Heart right ventricle (tissue), 16 donors: Measurements from ENCODE around the gene GYPC. TPM values are rescaled to one million over a fixed set of nuclear protein-coding genes. Genes with fewer than 3 reads are reported as not detected.
A peak's percentile ranks its signal among the peaks of the same experiment; 100 is the strongest.

Experiments
- ATAC-seq, 8 donors: fragments of 200-7000 bp; cut with Tn5 transposase; one replicate each; pipeline ENCODE4 v1.9.1; 2020; ENCODE audit warnings: mild to moderate bottlenecking in 8 of 8, moderate library complexity in 8 of 8, moderate number of reproducible peaks in 1 of 8
- DNase-seq, 2 donors: peaks; one replicate each; pipeline ENCODE4 v3.0.0-alpha.2; 2020
- H3K27ac ChIP-seq, 10 donors: fragments of 200-600 bp; sonication (generic) in 2 of 10; one replicate each; pipeline versions ENCODE4 v1.5.0 to v1.8.0; 2020 to 2022; ENCODE audit warnings: mild to moderate bottlenecking in 3 of 10
- H3K27me3 ChIP-seq, 7 donors: fragments of 200-600 bp; one replicate each; pipeline ENCODE4 v1.8.0; 2021 to 2022; ENCODE audit warnings: mild to moderate bottlenecking in 2 of 7
- H3K36me3 ChIP-seq, 9 donors: fragments of 200-600 bp; sonication (generic) in 1 of 9; one replicate each; pipeline versions ENCODE4 v1.5.0 to v1.8.0; 2020 to 2022; ENCODE audit warnings: mild to moderate bottlenecking in 2 of 9
- H3K4me1 ChIP-seq, 9 donors: fragments of 200-600 bp; sonication (generic) in 1 of 9; one replicate each; pipeline versions ENCODE4 v1.5.0 to v1.8.0; 2020 to 2022; ENCODE audit warnings: mild to moderate bottlenecking in 4 of 9
- H3K4me3 ChIP-seq, 10 donors: fragments of 200-600 bp; sonication (generic) in 2 of 10; one replicate each; pipeline versions ENCODE4 v1.5.0 to v1.8.0; 2020 to 2022; ENCODE audit warnings: mild to moderate bottlenecking in 7 of 10, moderate library complexity in 2 of 10
- H3K9me3 ChIP-seq, 11 donors: fragments of 200-600 bp in 10 of 11; sonication (generic) in 2 of 11; one replicate each; pipeline versions ENCODE4 v1.5.0 to v1.8.0; 2013 to 2022; ENCODE audit warnings: mild to moderate bottlenecking in 2 of 11, control low read depth in 1 of 11, moderate library complexity in 1 of 11
- CTCF ChIP-seq, 9 donors: fragments of 200-600 bp; sonication (generic) in 2 of 9; IDR thresholded peaks; one replicate each; pipeline versions ENCODE4 v1.5.0 to v1.8.0; 2021 to 2022; ENCODE audit warnings: antibody characterized with exemption in 9 of 9, mild to moderate bottlenecking in 5 of 9, moderate library complexity in 1 of 9
- WGBS, 2 donors: extraction: QIAGEN DNeasy Blood & Tissue Kit; methylation state at CpG; one replicate each; pipeline ENCODE4 v1.1.7; 2013; ENCODE audit warnings: inconsistent platforms in 1 of 2; 5-methylcytosine and 5-hydroxymethylcytosine counted together
- intact Hi-C, 10 donors: fragments of 100-400 bp; cut with DNase I; formaldehyde crosslinking; loops; one replicate each; pipeline versions ENCODE4 v1.11.1 to v1.14.2; 2022
- polyA plus RNA-seq, 2 donors: library from polyadenylated mRNA; stranded (reverse); fragments of 200-250 nt; gene quantifications; one replicate each; pipeline ENCODE4 v1.2.3, GENCODE V29; 2013
- total RNA-seq, 10 donors: library from RNA; stranded (reverse); fragmentation: NEBNext Ultra II Directional in 3 of 10; extraction: Animal tissue kit (Norgen Biotek cat#: 25700) in 3 of 10; gene quantifications; one replicate each; pipeline versions ENCODE4 v1.2.1 to v1.2.4, GENCODE V29; 2021 to 2023
- donor health status: Arrhythmogenic right ventricular cardiomyopathy.
- donor health status: ischemic (EF 13 %, LVEDD 7.1; RV severe dilation, severe dysfunction).
- donor health status: healthy with polysubstance abuse.
- donor health status: DM: no; HTN: yes; CAD: no.
- donor health status: DM: no; HTN: no; CAD: no.
- donor health status: ischemic (EF 25% LVEDD 6.9; RV normal size, moderate dysfunction).
- donor health status: ischemic (EF 25% LVEDD 5.7; RV mildly dilated, moderate dysfunction).
- donor health status: healthy.
- donor health status: DM: yes; HTN: yes; CAD: no.
- donor health status: Ischemic cardiomyopathy.
- donor health status: ischemic (EF 35%, LVEDD 5.7; RV mildly dilated, moderate dysfunction).
- donor health status: nonischemic (EF 11% LVEDD 7.7; RV severe dilation, severe dysfunction).
- donor health status: DM: yes; HTN: yes; CAD: no.
- donor health status: PGD.
- donor health status: ischemic (EF 29% LVEDD 5.4; RV normal size, mild dysfunction).
- donor health status: nonischemic (EF 23%, LVEDD 6.1; RV moderate dilation, normal function).

The GYPC gene
- total and polyA plus RNA-seq, 12 donors, result 80.3 to 408 (median 127) TPM

DNA sequence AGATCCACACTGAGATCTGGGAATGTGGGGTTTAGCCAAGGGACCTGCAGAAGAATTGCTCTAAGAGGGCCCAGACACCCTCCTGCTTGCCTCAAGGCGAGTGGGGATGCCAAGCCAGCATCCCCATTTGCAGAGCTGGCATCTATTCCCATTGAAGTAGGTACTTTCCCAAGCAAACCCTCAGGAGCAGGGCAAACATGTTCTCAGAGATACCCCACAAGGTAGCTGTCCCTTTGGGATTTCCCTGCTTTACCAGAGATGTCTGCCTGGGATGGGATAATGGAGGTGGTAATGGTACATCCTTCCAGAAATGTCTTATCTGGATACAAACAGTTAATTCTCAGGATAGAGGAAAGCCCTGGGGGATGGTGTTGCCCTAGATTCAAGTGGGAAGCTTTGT, 51.2 kb downstream of the GYPC start:
- Histone ChIP-seq H3K4me3 (no peak overlapping the region), H3K9me3 (no peaks in the 10 kb centered on the region), H3K4me1 (peaks cover 6 to 38% (median 22%) of the 10 kb centered on the region in 9 donors), H3K27ac (no peak overlapping the region), H3K27me3 (no peaks in the 10 kb centered on the region), H3K36me3 (no peaks in the 10 kb centered on the region)
- 100% methylated on average over 1 of the region's 1 CpG for WGBS, 2 donors
- ATAC-seq (no peak), DNase-seq (peak in 1 of 2 donors; percentile 1)
- no peak for TF ChIP-seq CTCF (IDR thresholded peaks at IDR 0.05)
- intact Hi-C loops, result loop anchor here in 1 of 10 donors (2.0 kb wide), 1 partner anchor 76 kb away; no protein-coding TSS in a partner anchor

DNA sequence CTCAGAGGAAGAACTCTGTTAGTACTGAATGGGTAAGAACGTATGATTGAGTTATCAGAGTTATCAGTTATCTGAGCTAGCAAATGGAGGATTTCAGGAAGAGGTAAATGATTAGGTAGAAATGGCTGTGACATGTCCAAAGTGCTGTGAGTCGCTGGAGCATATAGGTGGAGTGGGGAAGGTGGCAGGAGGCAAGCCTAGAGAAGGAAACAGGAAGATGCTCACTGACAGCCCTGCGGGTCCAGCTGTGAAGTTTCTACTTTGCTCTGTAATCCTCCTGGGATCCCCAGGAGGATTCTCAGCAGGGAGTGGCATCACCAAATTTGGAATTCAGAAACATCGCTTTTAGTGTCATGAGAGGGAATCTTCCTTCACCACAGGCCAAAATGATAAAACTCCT, 52.0 kb downstream of the GYPC start:
- Histone ChIP-seq H3K4me3 (no peak overlapping the region), H3K27me3 (no peaks in the 10 kb centered on the region), H3K9me3 (no peaks in the 10 kb centered on the region), H3K27ac (no peak overlapping the region), H3K36me3 (no peaks in the 10 kb centered on the region), H3K4me1 (peaks cover 6 to 32% (median 22%) of the 10 kb centered on the region in 9 donors)
- ATAC-seq, result no peak
- DNase-seq, result peak in 1 of 2 donors; percentile 1
- TF ChIP-seq CTCF (IDR thresholded peaks at IDR 0.05), result no peak
- intact Hi-C loops, result loop anchor here in 1 of 10 donors (2.0 kb wide), 1 partner anchor 75 kb away; no protein-coding TSS in a partner anchor
- WGBS, 2 donors, result 71 to 72% methylated on average over 4 of the region's 4 CpGs

DNA sequence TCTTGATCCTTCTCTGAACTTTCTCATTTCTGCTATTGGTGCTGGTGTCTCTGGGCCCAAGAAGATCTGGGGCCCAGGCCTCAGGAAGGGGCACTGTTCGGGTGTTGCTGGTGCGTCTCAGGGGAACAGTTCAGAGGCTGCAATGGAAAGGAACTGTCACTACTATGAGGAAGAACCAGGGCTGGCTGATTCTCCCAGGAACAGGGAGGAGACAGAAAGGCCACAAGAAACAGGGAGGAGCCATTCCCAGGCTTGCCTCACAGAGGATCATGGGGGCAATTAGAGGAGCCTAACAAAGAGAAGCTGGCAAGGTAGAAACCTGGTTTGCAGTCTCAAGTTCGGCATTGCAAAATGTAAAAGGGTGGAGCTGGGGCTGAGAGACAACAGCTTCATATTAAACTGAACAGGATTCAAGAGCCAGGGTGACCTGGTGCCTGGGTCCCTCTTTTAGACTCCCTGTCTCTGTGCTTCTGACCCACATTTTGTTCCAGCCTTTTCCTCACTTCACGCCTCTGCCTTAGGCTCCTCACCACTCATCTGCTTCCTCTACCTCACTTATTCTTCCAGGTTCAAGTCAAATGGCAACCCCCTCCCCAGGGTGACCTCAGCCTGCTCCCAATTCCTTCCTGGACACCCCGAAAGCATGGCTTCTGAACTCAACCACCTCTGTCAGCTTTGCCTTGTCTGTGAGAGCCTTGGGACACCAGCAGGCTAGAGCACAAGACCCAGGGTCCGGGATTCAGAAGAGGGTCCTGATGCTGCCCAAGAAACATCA, 58.4 kb downstream of the GYPC start:
- DNase-seq (no peak), ATAC-seq (peak in 3 of 8 donors; percentile 29 to 71 (median 58))
- intact Hi-C loops, result no loop called here
- Histone ChIP-seq H3K4me1 (peaks cover 0 to 8% (median 7%) of the 10 kb centered on the region in 9 donors), H3K36me3 (no peaks in the 10 kb centered on the region), H3K9me3 (no peaks in the 10 kb centered on the region), H3K4me3 (no peak overlapping the region), H3K27me3 (no peaks in the 10 kb centered on the region), H3K27ac (no peak overlapping the region)
- 90% methylated on average over 6 of the region's 6 CpGs for WGBS, 2 donors
- TF ChIP-seq CTCF (IDR thresholded peaks at IDR 0.05), result no peak

- no peaks in the 10 kb centered on the region for H3K36me3 ChIP-seq
- no peaks in the 10 kb centered on the region for H3K27me3 ChIP-seq
- intact Hi-C loops, result no loop called here
- no peak overlapping the region for H3K4me3 ChIP-seq
- H3K27ac ChIP-seq, result no peak overlapping the region
- H3K4me1 ChIP-seq, result peaks cover 5 to 15% (median 14%) of the 10 kb centered on the region in 9 donors
- no peaks in the 10 kb centered on the region for H3K9me3 ChIP-seq
- DNase-seq, result peak in 1 of 2 donors; percentile 2
- TF ChIP-seq CTCF (IDR thresholded peaks at IDR 0.05), result no peak
- WGBS, 2 donors, result 95 to 97% methylated on average over 3 of the region's 3 CpGs
- ATAC-seq, result no peak
Observed at GRCh38 chr2:126715111-126715510, 59.2 kb downstream of the GYPC start.
